WI38 (cell line): ENCODE data around the gene PLA2G15.
A peak's percentile ranks its signal among the peaks of the same experiment; 100 is the strongest.

Source experiments
- H3K4me3 ChIP-seq: 2 replicates; pipeline ENCODE4 v1.5.1; 2011; ENCODE audit warnings: low read depth, mild to moderate bottlenecking, control low read depth, low read length
- CTCF ChIP-seq: IDR thresholded peaks from 2 replicates; pipeline ENCODE4 v1.5.1; 2012; ENCODE audit warnings: low read depth, mild to moderate bottlenecking, control low read depth, low read length

PLA2G15 gene

GRCh38 chr16:68299571-68300453 is 54.6 kb downstream of the PLA2G15 start:
- H3K4me3 ChIP-seq: no peak overlapping the region
- no peak for TF ChIP-seq CTCF

GRCh38 chr16:68300734-68301459 is 55.7 kb downstream of the PLA2G15 start:
- H3K4me3 ChIP-seq: no peak overlapping the region
- TF ChIP-seq CTCF: no peak

GRCh38 chr16:68306633-68307032 is 61.5 kb downstream of the PLA2G15 start:
- TF ChIP-seq CTCF: no peak

GRCh38 chr16:68309799-68310198 is 64.6 kb downstream of the PLA2G15 start:
- TF ChIP-seq CTCF: no peak
- H3K4me3 ChIP-seq: peak overlapping the region; percentile 94

More at GRCh38 chr16:68306633-68307032, 61.5 kb downstream of the PLA2G15 start:
- H3K4me3 ChIP-seq: no peak overlapping the region

- peak overlapping the region; percentile 94 for H3K4me3 ChIP-seq
- no peak for TF ChIP-seq CTCF
These were observed 65.2 kb downstream of the PLA2G15 start for GRCh38 chr16:68310437-68310773.
